ENCODE measurements around the gene HAUS5.

HAUS5 gene

GRCh38 chr19:35671818-35672217, 59.3 kb downstream of the HAUS5 start:
- no peak for DNase-seq (ENCODE audit: low spot score)

- DNase-seq (ENCODE audit: low spot score), result no peak
Measured at GRCh38 chr19:35673121-35673804, 60.7 kb downstream of the HAUS5 start.

All from kidney capillary endothelial cell (primary cell).